Naive thymus-derived CD4-positive, alpha-beta T cell (primary cell): ENCODE measurements around the gene EIPR1. TPM values are rescaled to one million over a fixed set of nuclear protein-coding genes. Genes with fewer than 3 reads are reported as not detected.
A peak's percentile ranks its signal among the peaks of the same experiment; 100 is the strongest.

ENCODE experiments used
- ATAC-seq: fragments of 150-1000 bp; cut with Tn5 transposase; 2 replicates; pipeline ENCODE4 v1.10.0; 2021; ENCODE audit warnings: mild to moderate bottlenecking, moderate library complexity
- CTCF ChIA-PET: fragments of 350-600 bp; sonication (Branson Sonifier 250); formaldehyde crosslinking; loops from one replicate; lab custom pipeline; 2021; ENCODE audit warnings: antibody characterized with exemption; lab: Charles Lee
- POLR2A ChIA-PET: fragments of 350-600 bp; sonication (Branson Sonifier 250); formaldehyde crosslinking; loops from one replicate; lab custom pipeline; 2021; ENCODE audit warnings: antibody characterized with exemption, inconsistent platforms; lab: Charles Lee
- DNase-seq, 9 donors: peaks; one replicate each; pipeline versions ENCODE4 v3.0.0 to v3.0.0-alpha.2; 2020 to 2022; ENCODE audit warnings: mixed read lengths in 1 of 9
- H3K27ac ChIP-seq: one replicate; pipeline ENCODE4 v1.7.0; 2013; ENCODE audit warnings: mild to moderate bottlenecking, low read depth, low read length, moderate library complexity
- H3K27me3 ChIP-seq, 2 donors: one replicate each; pipeline ENCODE4 v1.7.0; 2013; ENCODE audit warnings: low read length in 2 of 2, mild to moderate bottlenecking in 2 of 2, moderate library complexity in 2 of 2; ENCODE audit not compliant: control insufficient read depth in 2 of 2, insufficient read depth in 2 of 2
- H3K36me3 ChIP-seq, 3 experiments: 1 replicate in 2 of 3; 2 replicates in 1 of 3; pipeline ENCODE4 v1.7.0; 2013; ENCODE audit warnings: low read length in 3 of 3, mild to moderate bottlenecking in 3 of 3, moderate library complexity in 1 of 3; ENCODE audit not compliant: insufficient read depth in 3 of 3, control insufficient read depth in 2 of 3
- H3K4me1 ChIP-seq, 2 donors: one replicate each; pipeline ENCODE4 v1.7.0; 2013; ENCODE audit warnings: low read length in 2 of 2, mild to moderate bottlenecking in 2 of 2, moderate library complexity in 1 of 2; ENCODE audit not compliant: control insufficient read depth in 2 of 2, insufficient read depth in 2 of 2
- H3K4me3 ChIP-seq: 2 replicates; pipeline ENCODE4 v1.7.0; 2013; ENCODE audit warnings: mild to moderate bottlenecking, low read length
- H3K9me3 ChIP-seq, 3 experiments: 1 replicate in 2 of 3; 2 replicates in 1 of 3; pipeline ENCODE4 v1.7.0; 2013; ENCODE audit warnings: low read length in 3 of 3; ENCODE audit not compliant: control insufficient read depth in 2 of 3
- H3K27ac Mint-ChIP-seq, 9 donors: one replicate each; pipeline ENCODE4 v1.8.0; 2020 to 2022; ENCODE audit warnings: mixed read lengths in 9 of 9, mild to moderate bottlenecking in 8 of 9, moderate library complexity in 5 of 9, inconsistent platforms in 2 of 9
- H3K27me3 Mint-ChIP-seq, 5 donors: one replicate each; pipeline ENCODE4 v1.8.0; 2021 to 2022; ENCODE audit warnings: mixed read lengths in 5 of 5, mild to moderate bottlenecking in 1 of 5
- H3K36me3 Mint-ChIP-seq, 5 donors: one replicate each; pipeline ENCODE4 v1.8.0; 2020 to 2022; ENCODE audit warnings: mixed read lengths in 5 of 5, mild to moderate bottlenecking in 3 of 5, inconsistent platforms in 1 of 5
- H3K4me1 Mint-ChIP-seq, 7 donors: one replicate each; pipeline ENCODE4 v1.8.0; 2020 to 2022; ENCODE audit warnings: mixed read lengths in 7 of 7, mild to moderate bottlenecking in 3 of 7, inconsistent platforms in 1 of 7
- H3K4me3 Mint-ChIP-seq, 10 donors: one replicate each; pipeline ENCODE4 v1.8.0; 2020 to 2022; ENCODE audit warnings: mild to moderate bottlenecking in 10 of 10, mixed read lengths in 10 of 10, moderate library complexity in 6 of 10, inconsistent platforms in 2 of 10
- H3K9me3 Mint-ChIP-seq, 11 donors: one replicate each; pipeline ENCODE4 v1.8.0; 2020 to 2022; ENCODE audit warnings: mixed read lengths in 11 of 11, mild to moderate bottlenecking in 4 of 11, inconsistent platforms in 1 of 11, moderate library complexity in 1 of 11
- intact Hi-C, 2 donors: fragments of 100-400 bp; cut with micrococcal nuclease; formaldehyde crosslinking; loops; one replicate each; pipeline ENCODE4 v1.15.1; 2023
- polyA plus RNA-seq, 2 donors: library from polyadenylated mRNA; unstranded; fragments of 300-500 nt; fragmentation: Illumina TruSeq; gene quantifications; one replicate each; pipeline ENCODE4 v1.2.3, GENCODE V29; 2021
- total RNA-seq, 6 experiments: library from RNA in 5 of 6; stranded (reverse) in 5 of 6; gene quantifications; 1 replicate in 5 of 6; 2 replicates in 1 of 6; pipeline ENCODE4 v1.2.3 and lab custom pipeline; 2021 to 2026

EIPR1 gene
- total and polyA plus RNA-seq, 7 experiments from 2014 or later, result 24.4 to 46.2 (median 27.3) TPM

GRCh38 chr2:3257826-3258225, 119.8 kb downstream of the EIPR1 start:
- H3K9me3 Mint-ChIP-seq, result no peaks in the 10 kb centered on the region
- H3K36me3 ChIP-seq, result peaks cover 0 to 46% (median 0%) of the 10 kb centered on the region in 3 experiments
- H3K36me3 Mint-ChIP-seq, result peaks cover 17 to 66% (median 29%) of the 10 kb centered on the region in 5 donors
- CTCF ChIA-PET, result no interaction called here
- peaks cover 0 to 7% (median 2%) of the 10 kb centered on the region in 7 donors for H3K4me1 Mint-ChIP-seq
- no peak overlapping the region for H3K4me3 Mint-ChIP-seq
- no peak overlapping the region for H3K27ac Mint-ChIP-seq
- intact Hi-C loops, result no loop called here
- H3K4me1 ChIP-seq, result no peaks in the 10 kb centered on the region
- H3K27ac ChIP-seq, result no peak overlapping the region
- ATAC-seq (no peak), DNase-seq (no peak)
- H3K27me3 Mint-ChIP-seq, result no peaks in the 10 kb centered on the region
- no peaks in the 10 kb centered on the region for H3K27me3 ChIP-seq
- no peaks in the 10 kb centered on the region for H3K9me3 ChIP-seq
- no peak overlapping the region for H3K4me3 ChIP-seq
- POLR2A ChIA-PET, result no interaction called here

DNA sequence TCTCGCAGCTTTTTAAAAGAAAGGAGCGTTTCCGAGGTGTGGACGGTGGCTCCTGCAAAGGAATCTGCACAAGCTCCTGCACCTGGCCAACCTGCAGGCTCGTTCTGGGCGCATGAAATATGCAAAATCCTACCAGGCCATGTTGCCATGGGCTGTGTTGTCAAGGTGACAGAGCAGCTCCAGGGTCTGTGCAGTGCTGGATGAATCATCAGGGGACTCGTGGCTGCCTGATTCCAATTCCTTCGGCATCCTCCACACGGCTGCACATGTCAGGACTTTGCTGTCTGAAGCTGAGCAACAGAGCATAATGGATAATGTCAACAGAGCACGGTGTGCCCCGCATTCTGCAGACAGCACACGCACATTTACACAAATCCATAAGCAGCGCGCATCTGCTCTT, 120.5 kb downstream of the EIPR1 start:
- no peak for DNase-seq
- H3K27ac ChIP-seq, result no peak overlapping the region
- no peaks in the 10 kb centered on the region for H3K4me1 ChIP-seq
- H3K27me3 ChIP-seq, result no peaks in the 10 kb centered on the region
- Mint-ChIP-seq H3K9me3 (peaks cover 0 to 2% (median 0%) of the 10 kb centered on the region in 11 donors), H3K27me3 (no peaks in the 10 kb centered on the region), H3K27ac (no peak overlapping the region), H3K36me3 (peaks cover 17 to 62% (median 25%) of the 10 kb centered on the region in 5 donors), H3K4me3 (no peak overlapping the region), H3K4me1 (peaks cover 0 to 7% (median 2%) of the 10 kb centered on the region in 7 donors)
- ChIA-PET CTCF (no interaction called here), POLR2A (no interaction called here)
- H3K36me3 ChIP-seq, result peaks cover 0 to 42% (median 0%) of the 10 kb centered on the region in 3 experiments
- intact Hi-C loops, result no loop called here
- ATAC-seq, result no peak
- H3K4me3 ChIP-seq, result no peak overlapping the region
- no peaks in the 10 kb centered on the region for H3K9me3 ChIP-seq

DNA sequence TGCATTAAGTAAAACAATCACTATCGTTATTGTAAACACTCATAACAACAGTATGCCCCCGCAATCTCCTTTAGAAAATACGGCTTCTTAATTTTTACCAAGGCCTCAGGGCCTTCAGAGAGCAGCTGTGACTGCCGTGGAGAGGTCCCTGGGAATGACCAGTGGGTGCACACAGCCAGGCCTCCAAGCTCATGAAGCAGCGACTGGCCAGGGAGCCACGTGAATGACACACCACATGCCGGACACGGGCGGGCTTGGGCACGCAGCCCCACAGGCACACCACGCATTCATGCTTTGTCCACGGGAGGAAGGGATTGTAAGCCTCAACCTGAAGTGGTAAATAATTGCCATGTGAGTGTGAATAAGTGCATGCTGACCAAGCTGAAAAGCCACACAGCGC, 121.0 kb downstream of the EIPR1 start:
- Histone ChIP-seq H3K27ac (no peak overlapping the region), H3K4me3 (no peak overlapping the region), H3K36me3 (peaks cover 0 to 47% (median 0%) of the 10 kb centered on the region in 3 experiments), H3K27me3 (no peaks in the 10 kb centered on the region), H3K9me3 (no peaks in the 10 kb centered on the region), H3K4me1 (no peaks in the 10 kb centered on the region)
- DNase-seq (no peak), ATAC-seq (no peak)
- Mint-ChIP-seq H3K27ac (peak overlapping the region in 1 of 9 donors; percentile 65), H3K4me1 (peaks cover 0 to 7% (median 2%) of the 10 kb centered on the region in 7 donors), H3K9me3 (peaks cover 0 to 2% (median under 1%) of the 10 kb centered on the region in 11 donors), H3K4me3 (no peak overlapping the region), H3K27me3 (no peaks in the 10 kb centered on the region), H3K36me3 (peaks cover 18 to 64% (median 30%) of the 10 kb centered on the region in 5 donors)
- ChIA-PET POLR2A (no interaction called here), CTCF (no interaction called here)
- intact Hi-C loops, result no loop called here

DNA sequence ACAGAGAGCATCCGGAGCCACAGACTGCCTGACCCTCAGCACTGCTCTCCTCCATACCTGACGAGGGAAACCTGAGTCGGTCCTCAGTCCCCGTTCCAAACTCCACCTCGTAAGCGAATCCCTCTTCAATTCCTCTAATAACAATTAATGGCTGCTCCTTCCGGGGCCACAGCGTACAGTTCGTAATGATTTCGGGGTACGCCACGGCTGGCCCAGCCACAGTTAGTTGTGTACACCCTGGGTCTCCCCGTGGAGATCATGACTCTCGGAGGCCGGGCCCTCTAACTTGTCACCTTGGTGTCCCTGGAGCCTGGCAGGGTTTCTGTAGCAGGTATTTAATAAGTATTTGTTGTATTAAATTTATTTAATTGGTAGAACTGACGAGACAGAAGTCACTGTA, 121.5 kb downstream of the EIPR1 start:
- ChIA-PET CTCF (no interaction called here), POLR2A (no interaction called here)
- Histone ChIP-seq H3K27ac (no peak overlapping the region), H3K9me3 (no peaks in the 10 kb centered on the region), H3K4me3 (no peak overlapping the region), H3K4me1 (no peaks in the 10 kb centered on the region), H3K36me3 (peaks cover 0 to 51% (median 0%) of the 10 kb centered on the region in 3 experiments), H3K27me3 (no peaks in the 10 kb centered on the region)
- ATAC-seq, result no peak
- Mint-ChIP-seq H3K27ac (no peak overlapping the region), H3K27me3 (no peaks in the 10 kb centered on the region), H3K4me3 (no peak overlapping the region), H3K9me3 (peaks cover 0 to 5% (median 4%) of the 10 kb centered on the region in 11 donors), H3K4me1 (peaks cover 0 to 7% (median 2%) of the 10 kb centered on the region in 7 donors), H3K36me3 (peaks cover 21 to 64% (median 35%) of the 10 kb centered on the region in 5 donors)
- DNase-seq, result no peak
- intact Hi-C loops, result no loop called here

DNA sequence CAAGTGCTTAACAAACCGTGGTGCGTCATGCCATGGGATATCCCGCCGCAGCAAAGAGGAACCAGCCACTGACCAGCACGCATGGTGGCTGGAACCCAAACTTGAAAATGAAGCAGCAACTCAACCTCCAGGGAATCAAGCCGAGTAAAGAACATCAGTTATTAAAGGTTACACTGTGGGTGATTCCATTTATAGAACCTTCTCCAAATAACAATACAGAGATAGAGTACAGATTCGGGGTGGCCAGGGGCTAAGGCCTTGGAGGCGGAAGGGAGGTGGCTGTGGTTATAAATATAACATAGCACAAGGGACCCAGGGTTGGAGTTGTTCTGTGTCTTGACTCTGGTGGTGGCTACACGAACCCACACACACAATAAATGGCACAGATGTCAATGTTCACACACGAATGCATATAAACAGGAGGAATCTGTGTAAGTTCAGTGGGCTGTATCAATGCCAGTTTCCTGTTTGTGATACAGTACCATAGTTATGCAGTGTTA, 123.1 kb downstream of the EIPR1 start:
- Histone ChIP-seq H3K27ac (no peak overlapping the region), H3K9me3 (peaks cover 0 to 5% (median under 1%) of the 10 kb centered on the region in 3 experiments), H3K36me3 (peaks cover 0 to 59% (median 0%) of the 10 kb centered on the region in 3 experiments), H3K27me3 (no peaks in the 10 kb centered on the region), H3K4me3 (no peak overlapping the region), H3K4me1 (no peaks in the 10 kb centered on the region)
- Mint-ChIP-seq H3K4me3 (no peak overlapping the region), H3K36me3 (peaks cover 22 to 66% (median 43%) of the 10 kb centered on the region in 5 donors), H3K9me3 (peaks cover 0 to 18% (median 5%) of the 10 kb centered on the region in 11 donors), H3K27me3 (no peaks in the 10 kb centered on the region), H3K4me1 (peaks cover 0 to 2% (median 0%) of the 10 kb centered on the region in 7 donors), H3K27ac (peak overlapping the region in 1 of 9 donors; percentile 14)
- ChIA-PET CTCF (interaction anchor here (0.7 kb wide), 1 partner anchor 49 kb away, joined by 5 read pairs; no protein-coding TSS in a partner anchor), POLR2A (no interaction called here)
- ATAC-seq (no peak), DNase-seq (no peak)
- intact Hi-C loops, result no loop called here

DNA sequence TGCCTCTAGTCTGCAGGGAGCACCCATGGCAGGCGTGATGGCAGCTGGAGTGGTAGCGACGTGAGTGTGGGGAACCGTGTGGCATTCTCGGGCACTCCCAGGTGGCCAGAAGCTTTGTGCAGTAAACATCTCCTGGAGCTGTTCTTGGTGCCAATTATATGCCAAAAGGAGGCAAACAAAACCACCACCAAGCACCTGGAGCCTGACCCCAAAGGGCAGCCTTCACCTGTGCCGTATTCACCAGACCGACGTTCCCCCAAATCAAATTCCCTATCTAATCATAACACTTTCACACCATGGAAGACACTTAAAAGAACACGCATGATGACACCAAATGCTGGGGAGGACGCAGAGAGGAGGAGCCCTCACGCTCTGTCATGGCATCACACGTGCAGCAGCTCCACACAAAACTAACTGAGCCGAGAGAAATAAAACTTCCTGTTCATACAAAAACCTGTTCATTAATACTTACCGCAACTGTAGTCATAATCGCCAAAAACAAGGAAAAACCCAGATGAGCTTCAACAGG, 123.6 kb downstream of the EIPR1 start:
- H3K9me3 ChIP-seq, result peaks cover 0 to 10% (median 6%) of the 10 kb centered on the region in 3 experiments
- Mint-ChIP-seq H3K27me3 (no peaks in the 10 kb centered on the region), H3K4me3 (no peak overlapping the region), H3K27ac (no peak overlapping the region), H3K9me3 (peaks cover 4 to 24% (median 10%) of the 10 kb centered on the region in 11 donors), H3K4me1 (peaks cover 0 to 2% (median 0%) of the 10 kb centered on the region in 7 donors), H3K36me3 (peaks cover 27 to 71% (median 48%) of the 10 kb centered on the region in 5 donors)
- intact Hi-C loops, result no loop called here
- ATAC-seq, result no peak
- no peaks in the 10 kb centered on the region for H3K27me3 ChIP-seq
- H3K36me3 ChIP-seq, result peaks cover 0 to 59% (median 0%) of the 10 kb centered on the region in 3 experiments
- POLR2A ChIA-PET, result no interaction called here
- no peak for DNase-seq
- H3K4me3 ChIP-seq, result no peak overlapping the region
- no peaks in the 10 kb centered on the region for H3K4me1 ChIP-seq
- CTCF ChIA-PET, result no interaction called here
- no peak overlapping the region for H3K27ac ChIP-seq
